Liver (tissue), 9 donors: ENCODE data around the gene PARD3B. TPM values are rescaled to one million over a fixed set of nuclear protein-coding genes. Genes with fewer than 3 reads are reported as not detected.
A peak's percentile ranks its signal among the peaks of the same experiment; 100 is the strongest.

Experiments
- DNase-seq: peaks from one replicate; pipeline ENCODE4 v3.0.0-alpha.2; 2017; ENCODE audit warnings: low spot score
- H3K27ac ChIP-seq, 2 donors: one replicate each; pipeline ENCODE4 v1.7.0; 2013; ENCODE audit warnings: inconsistent platforms in 2 of 2, low read length in 2 of 2, control low read depth in 1 of 2, low read depth in 1 of 2, mild to moderate bottlenecking in 1 of 2
- H3K27me3 ChIP-seq, 4 donors: one replicate each; pipeline versions ENCODE4 v1.6.1 to v1.7.0; 2013; ENCODE audit warnings: low read length in 3 of 4, inconsistent platforms in 1 of 4, mild to moderate bottlenecking in 1 of 4, moderate library complexity in 1 of 4; ENCODE audit not compliant: control insufficient read depth in 4 of 4, insufficient read depth in 4 of 4
- H3K36me3 ChIP-seq, 4 donors: one replicate each; pipeline versions ENCODE4 v1.6.1 to v1.7.0; 2013; ENCODE audit warnings: low read length in 3 of 4, mild to moderate bottlenecking in 3 of 4, low read depth in 1 of 4, moderate library complexity in 1 of 4; ENCODE audit not compliant: control insufficient read depth in 4 of 4, insufficient read depth in 3 of 4
- H3K4me1 ChIP-seq, 4 donors: one replicate each; pipeline versions ENCODE4 v1.6.1 to v1.7.0; 2013; ENCODE audit warnings: low read length in 3 of 4, mild to moderate bottlenecking in 3 of 4, moderate library complexity in 1 of 4; ENCODE audit not compliant: control insufficient read depth in 4 of 4, insufficient read depth in 4 of 4
- H3K4me3 ChIP-seq, 3 donors: one replicate each; pipeline versions ENCODE4 v1.6.1 to v1.7.0; 2013; ENCODE audit warnings: low read length in 3 of 3, control low read depth in 1 of 3, low read depth in 1 of 3, mild to moderate bottlenecking in 1 of 3
- H3K9ac ChIP-seq, 2 donors: one replicate each; pipeline ENCODE4 v1.7.0; 2013; ENCODE audit warnings: low read length in 2 of 2, mild to moderate bottlenecking in 2 of 2, moderate library complexity in 2 of 2, control low read depth in 1 of 2, low read depth in 1 of 2
- H3K9me3 ChIP-seq, 4 donors: one replicate each; pipeline versions ENCODE4 v1.6.1 to v1.7.0; 2013; ENCODE audit warnings: low read length in 3 of 4; ENCODE audit not compliant: control insufficient read depth in 4 of 4
- FOXA2 ChIP-seq: IDR thresholded peaks from 2 replicates; pipeline ENCODE4 v1.6.1; 2016; ENCODE audit warnings: antibody characterized with exemption
- GABPA ChIP-seq, 2 donors: IDR thresholded peaks in 1 of 2; conservative IDR thresholded peaks in 1 of 2; 2 replicates each; pipeline ENCODE4 v1.6.1; 2016; ENCODE audit warnings: antibody characterized with exemption in 2 of 2, mild to moderate bottlenecking in 1 of 2, moderate library complexity in 1 of 2
- HNF4A ChIP-seq, 2 donors: conservative IDR thresholded peaks; 2 replicates each; pipeline ENCODE4 v1.6.1; 2016; ENCODE audit warnings: antibody characterized with exemption in 2 of 2, mild to moderate bottlenecking in 2 of 2
- HNF4G ChIP-seq: IDR thresholded peaks from 2 replicates; pipeline ENCODE4 v1.6.1; 2016; ENCODE audit warnings: antibody characterized with exemption
- JUND ChIP-seq, 2 donors: IDR thresholded peaks; 2 replicates each; pipeline ENCODE4 v1.6.1; 2016; ENCODE audit warnings: antibody characterized with exemption in 2 of 2
- NR2F2 ChIP-seq: IDR thresholded peaks from 2 replicates; pipeline ENCODE4 v1.6.1; 2016; ENCODE audit warnings: antibody characterized with exemption
- SP1 ChIP-seq: IDR thresholded peaks from 2 replicates; pipeline ENCODE4 v1.6.1; 2018; ENCODE audit warnings: antibody characterized with exemption, mild to moderate bottlenecking
- TAF1 ChIP-seq: conservative IDR thresholded peaks from 2 replicates; pipeline ENCODE4 v1.6.1; 2016; ENCODE audit warnings: antibody characterized with exemption, mild to moderate bottlenecking
- YY1 ChIP-seq: IDR thresholded peaks from 2 replicates; pipeline ENCODE4 v1.6.1; 2016; ENCODE audit warnings: antibody characterized with exemption, mild to moderate bottlenecking
- WGBS: extraction: QIAGEN DNeasy Blood & Tissue Kit; methylation state at CpG from one replicate; pipeline ENCODE4 v1.1.7; 2013; 5-methylcytosine and 5-hydroxymethylcytosine counted together
- polyA plus RNA-seq, 2 donors: library from polyadenylated mRNA; stranded (reverse) in 1 of 2; unstranded in 1 of 2; fragments of 200-250 nt in 1 of 2; fragments of >200 nt in 1 of 2; fragmentation: Nextera tagmentation in 1 of 2; extraction: Ambion mirVana in 1 of 2; gene quantifications; one replicate each; pipeline versions ENCODE4 v1.2.1 to v1.2.3, GENCODE V29; 2013 to 2015
- total RNA-seq, 2 donors: library from RNA; depleted of rRNA; stranded (reverse); fragments of >200 nt; gene quantifications; one replicate each; pipeline ENCODE4 v1.2.3, GENCODE V29; 2014
- TF ChIP-seq, protein P1 (sequence below): IDR thresholded peaks from 2 replicates; pipeline ENCODE4 v1.6.1; 2016; ENCODE audit warnings: antibody characterized with exemption, mild to moderate bottlenecking
- TF ChIP-seq, protein P2 (sequence below): fragments of 150-350 bp; IDR thresholded peaks from 2 replicates; pipeline ENCODE4 v1.5.1; 2017; ENCODE audit warnings: improper control_type of control experiment, low read depth, low read length; ENCODE audit not compliant: missing input control
- TF ChIP-seq, protein P3 (sequence below): IDR thresholded peaks from 2 replicates; pipeline ENCODE4 v1.6.1; 2016; ENCODE audit warnings: antibody characterized with exemption
- TF ChIP-seq, protein P4 (sequence below): IDR thresholded peaks from 2 replicates; pipeline ENCODE4 v1.6.1; 2016; ENCODE audit warnings: antibody characterized with exemption
- TF ChIP-seq, protein P5 (sequence below): IDR thresholded peaks from 2 replicates; pipeline ENCODE4 v1.6.1; 2016; ENCODE audit warnings: antibody characterized with exemption
- donor health status: healthy.
- donor health status: healthy.
- donor health status: healthy.
- donor health status: healthy.
- donor health status: healthy.

Gene PARD3B
- total and polyA plus RNA-seq, 4 donors, result 1.1 to 10.3 (median 3.7) TPM

DNA sequence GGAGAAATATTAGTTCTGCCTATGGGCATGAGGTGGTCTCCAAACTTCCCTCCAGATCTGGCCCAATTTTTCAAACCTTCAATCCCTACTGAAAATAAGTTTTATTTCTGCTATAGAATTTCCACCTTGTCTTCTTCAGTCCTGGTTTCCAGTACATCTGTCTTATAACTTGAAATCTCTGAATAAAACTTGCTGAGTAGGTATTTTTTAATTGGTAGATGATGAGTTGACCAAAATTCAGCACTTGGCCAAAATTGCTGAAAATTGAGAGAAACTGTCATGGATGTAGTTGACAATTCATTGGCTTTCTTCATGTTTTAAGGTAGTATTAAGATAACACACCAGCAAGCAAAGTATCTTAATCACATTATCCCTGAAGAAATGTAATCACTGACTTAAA lies 206.2 kb downstream of the PARD3B start:
- Histone ChIP-seq H3K4me3 (no peak overlapping the region), H3K4me1 (no peaks in the 10 kb centered on the region), H3K27me3 (no peaks in the 10 kb centered on the region), H3K36me3 (no peaks in the 10 kb centered on the region), H3K9me3 (no peaks in the 10 kb centered on the region), H3K9ac (no peak overlapping the region), H3K27ac (no peak overlapping the region)
- TF ChIP-seq FOXA2, result no peak
- DNase-seq, result no peak

DNA sequence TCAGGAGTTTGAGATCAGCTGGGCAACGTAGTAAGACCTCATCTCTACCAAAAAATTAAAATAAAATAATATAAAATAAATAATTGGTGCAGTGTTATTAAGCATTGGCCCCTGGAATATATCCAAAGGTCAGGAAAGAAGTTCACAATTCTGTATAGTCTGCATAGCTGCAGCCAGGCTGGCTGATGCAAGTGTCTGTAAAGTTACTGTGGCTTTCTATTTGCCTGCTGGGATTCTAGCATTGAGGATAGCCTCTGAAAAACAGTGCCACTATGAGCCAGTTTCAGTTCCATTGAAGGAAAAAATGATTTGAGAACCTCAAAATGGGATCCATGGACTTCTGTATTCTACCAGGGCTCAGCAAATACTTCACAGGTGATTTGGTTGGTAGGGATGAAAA lies 208.6 kb downstream of the PARD3B start:
- H3K9me3 ChIP-seq, result no peaks in the 10 kb centered on the region
- no peaks in the 10 kb centered on the region for H3K4me1 ChIP-seq
- WGBS, result 87% methylated on average over 1 of the region's 1 CpG
- TF ChIP-seq, protein P1, sequence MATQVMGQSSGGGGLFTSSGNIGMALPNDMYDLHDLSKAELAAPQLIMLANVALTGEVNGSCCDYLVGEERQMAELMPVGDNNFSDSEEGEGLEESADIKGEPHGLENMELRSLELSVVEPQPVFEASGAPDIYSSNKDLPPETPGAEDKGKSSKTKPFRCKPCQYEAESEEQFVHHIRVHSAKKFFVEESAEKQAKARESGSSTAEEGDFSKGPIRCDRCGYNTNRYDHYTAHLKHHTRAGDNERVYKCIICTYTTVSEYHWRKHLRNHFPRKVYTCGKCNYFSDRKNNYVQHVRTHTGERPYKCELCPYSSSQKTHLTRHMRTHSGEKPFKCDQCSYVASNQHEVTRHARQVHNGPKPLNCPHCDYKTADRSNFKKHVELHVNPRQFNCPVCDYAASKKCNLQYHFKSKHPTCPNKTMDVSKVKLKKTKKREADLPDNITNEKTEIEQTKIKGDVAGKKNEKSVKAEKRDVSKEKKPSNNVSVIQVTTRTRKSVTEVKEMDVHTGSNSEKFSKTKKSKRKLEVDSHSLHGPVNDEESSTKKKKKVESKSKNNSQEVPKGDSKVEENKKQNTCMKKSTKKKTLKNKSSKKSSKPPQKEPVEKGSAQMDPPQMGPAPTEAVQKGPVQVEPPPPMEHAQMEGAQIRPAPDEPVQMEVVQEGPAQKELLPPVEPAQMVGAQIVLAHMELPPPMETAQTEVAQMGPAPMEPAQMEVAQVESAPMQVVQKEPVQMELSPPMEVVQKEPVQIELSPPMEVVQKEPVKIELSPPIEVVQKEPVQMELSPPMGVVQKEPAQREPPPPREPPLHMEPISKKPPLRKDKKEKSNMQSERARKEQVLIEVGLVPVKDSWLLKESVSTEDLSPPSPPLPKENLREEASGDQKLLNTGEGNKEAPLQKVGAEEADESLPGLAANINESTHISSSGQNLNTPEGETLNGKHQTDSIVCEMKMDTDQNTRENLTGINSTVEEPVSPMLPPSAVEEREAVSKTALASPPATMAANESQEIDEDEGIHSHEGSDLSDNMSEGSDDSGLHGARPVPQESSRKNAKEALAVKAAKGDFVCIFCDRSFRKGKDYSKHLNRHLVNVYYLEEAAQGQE, result no peak
- TF ChIP-seq HNF4A (conservative IDR thresholded peaks at IDR 0.05), result peak in 1 of 2 donors; percentile 54
- no peak overlapping the region for H3K9ac ChIP-seq
- H3K36me3 ChIP-seq, result no peaks in the 10 kb centered on the region
- H3K4me3 ChIP-seq, result no peak overlapping the region
- no peak for DNase-seq
- no peak overlapping the region for H3K27ac ChIP-seq
- no peaks in the 10 kb centered on the region for H3K27me3 ChIP-seq

DNA sequence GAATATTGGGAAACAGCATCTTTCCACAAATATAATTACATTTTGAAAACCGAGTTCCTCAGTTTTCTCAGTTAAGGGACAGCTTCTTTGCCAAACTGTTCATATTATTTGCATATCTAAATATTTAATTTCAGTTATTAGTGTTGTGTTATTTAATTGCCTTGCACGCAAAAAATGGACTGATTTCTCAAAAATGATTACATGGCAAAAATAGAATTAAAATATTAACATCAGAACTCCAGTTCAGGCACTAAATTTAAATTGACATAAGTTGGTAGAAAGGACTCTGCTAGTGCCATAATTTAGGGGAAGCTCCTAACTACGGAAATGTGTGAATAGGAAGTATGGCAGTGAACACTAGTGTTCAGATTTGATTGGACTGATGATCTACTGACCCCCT lies 209.6 kb downstream of the PARD3B start:
- DNase-seq, result no peak
- 91% methylated on average over 3 of the region's 3 CpGs for WGBS
- TF ChIP-seq SP1 (no peak), HNF4G (no peak), HNF4A (conservative IDR thresholded peaks at IDR 0.05) (no peak), GABPA (IDR thresholded peaks at IDR 0.05 in 1 of 2, conservative IDR thresholded peaks at IDR 0.05 in 1 of 2) (no peak), TAF1 (no peak), FOXA2 (no peak), NR2F2 (no peak), YY1 (no peak), JUND (IDR thresholded peaks at IDR 0.05) (no peak)
- TF ChIP-seq, protein P2, sequence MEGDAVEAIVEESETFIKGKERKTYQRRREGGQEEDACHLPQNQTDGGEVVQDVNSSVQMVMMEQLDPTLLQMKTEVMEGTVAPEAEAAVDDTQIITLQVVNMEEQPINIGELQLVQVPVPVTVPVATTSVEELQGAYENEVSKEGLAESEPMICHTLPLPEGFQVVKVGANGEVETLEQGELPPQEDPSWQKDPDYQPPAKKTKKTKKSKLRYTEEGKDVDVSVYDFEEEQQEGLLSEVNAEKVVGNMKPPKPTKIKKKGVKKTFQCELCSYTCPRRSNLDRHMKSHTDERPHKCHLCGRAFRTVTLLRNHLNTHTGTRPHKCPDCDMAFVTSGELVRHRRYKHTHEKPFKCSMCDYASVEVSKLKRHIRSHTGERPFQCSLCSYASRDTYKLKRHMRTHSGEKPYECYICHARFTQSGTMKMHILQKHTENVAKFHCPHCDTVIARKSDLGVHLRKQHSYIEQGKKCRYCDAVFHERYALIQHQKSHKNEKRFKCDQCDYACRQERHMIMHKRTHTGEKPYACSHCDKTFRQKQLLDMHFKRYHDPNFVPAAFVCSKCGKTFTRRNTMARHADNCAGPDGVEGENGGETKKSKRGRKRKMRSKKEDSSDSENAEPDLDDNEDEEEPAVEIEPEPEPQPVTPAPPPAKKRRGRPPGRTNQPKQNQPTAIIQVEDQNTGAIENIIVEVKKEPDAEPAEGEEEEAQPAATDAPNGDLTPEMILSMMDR, result no peak
- TF ChIP-seq, protein P3, sequence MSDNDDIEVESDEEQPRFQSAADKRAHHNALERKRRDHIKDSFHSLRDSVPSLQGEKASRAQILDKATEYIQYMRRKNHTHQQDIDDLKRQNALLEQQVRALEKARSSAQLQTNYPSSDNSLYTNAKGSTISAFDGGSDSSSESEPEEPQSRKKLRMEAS, result no peak
- TF ChIP-seq, protein P1, result no peak
- TF ChIP-seq, protein P4, sequence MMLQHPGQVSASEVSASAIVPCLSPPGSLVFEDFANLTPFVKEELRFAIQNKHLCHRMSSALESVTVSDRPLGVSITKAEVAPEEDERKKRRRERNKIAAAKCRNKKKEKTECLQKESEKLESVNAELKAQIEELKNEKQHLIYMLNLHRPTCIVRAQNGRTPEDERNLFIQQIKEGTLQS, result no peak
- TF ChIP-seq, protein P5, sequence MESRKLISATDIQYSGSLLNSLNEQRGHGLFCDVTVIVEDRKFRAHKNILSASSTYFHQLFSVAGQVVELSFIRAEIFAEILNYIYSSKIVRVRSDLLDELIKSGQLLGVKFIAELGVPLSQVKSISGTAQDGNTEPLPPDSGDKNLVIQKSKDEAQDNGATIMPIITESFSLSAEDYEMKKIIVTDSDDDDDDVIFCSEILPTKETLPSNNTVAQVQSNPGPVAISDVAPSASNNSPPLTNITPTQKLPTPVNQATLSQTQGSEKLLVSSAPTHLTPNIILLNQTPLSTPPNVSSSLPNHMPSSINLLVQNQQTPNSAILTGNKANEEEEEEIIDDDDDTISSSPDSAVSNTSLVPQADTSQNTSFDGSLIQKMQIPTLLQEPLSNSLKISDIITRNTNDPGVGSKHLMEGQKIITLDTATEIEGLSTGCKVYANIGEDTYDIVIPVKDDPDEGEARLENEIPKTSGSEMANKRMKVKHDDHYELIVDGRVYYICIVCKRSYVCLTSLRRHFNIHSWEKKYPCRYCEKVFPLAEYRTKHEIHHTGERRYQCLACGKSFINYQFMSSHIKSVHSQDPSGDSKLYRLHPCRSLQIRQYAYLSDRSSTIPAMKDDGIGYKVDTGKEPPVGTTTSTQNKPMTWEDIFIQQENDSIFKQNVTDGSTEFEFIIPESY, result no peak

More for the DNA sequence above, 209.6 kb downstream of the PARD3B start:
- H3K9ac ChIP-seq, result no peak overlapping the region
- H3K4me1 ChIP-seq, result no peaks in the 10 kb centered on the region
- H3K27ac ChIP-seq, result no peak overlapping the region
- H3K36me3 ChIP-seq, result no peaks in the 10 kb centered on the region
- H3K9me3 ChIP-seq, result no peaks in the 10 kb centered on the region
- H3K27me3 ChIP-seq, result no peaks in the 10 kb centered on the region
- no peak overlapping the region for H3K4me3 ChIP-seq
